ENCODE measurements around the gene MTA3.
"Not testable (repeated sequence)": the region's sequence is repeated elsewhere in the genome, so short reads cannot be mapped to it uniquely, and the experiment has no call there.

The MTA3 gene

GRCh38 chr2:42614838-42615237 is 46.4 kb downstream of the MTA3 start:
- DNase-seq: no peak

- no peak for DNase-seq
These were observed 49.7 kb downstream of the MTA3 start for GRCh38 chr2:42618116-42618515.

- DNase-seq: no peak
These were observed 50.5 kb downstream of the MTA3 start for GRCh38 chr2:42618972-42619371.

- DNase-seq: not testable (repeated sequence)
These were observed 53.2 kb downstream of the MTA3 start for GRCh38 chr2:42621626-42622025.

GRCh38 chr2:42622943-42623676 is 54.7 kb downstream of the MTA3 start:
- DNase-seq: no peak

- no peak for DNase-seq
These were observed 55.6 kb downstream of the MTA3 start for GRCh38 chr2:42624047-42624446.

GRCh38 chr2:42628024-42628423 is 59.6 kb downstream of the MTA3 start:
- DNase-seq: not testable (repeated sequence)

GRCh38 chr2:42636934-42637333 is 68.5 kb downstream of the MTA3 start:
- no peak for DNase-seq

- DNase-seq: no peak
These were observed 69.8 kb downstream of the MTA3 start for GRCh38 chr2:42638080-42638784.

- no peak for DNase-seq
These were observed 71.1 kb downstream of the MTA3 start for GRCh38 chr2:42639340-42640077.

GRCh38 chr2:42640261-42640660 is 71.8 kb downstream of the MTA3 start:
- no peak for DNase-seq

GRCh38 chr2:42642371-42642770 is 73.9 kb downstream of the MTA3 start:
- DNase-seq: not testable (repeated sequence)

GRCh38 chr2:42645551-42645950 is 77.1 kb downstream of the MTA3 start:
- DNase-seq: no peak

- no peak for DNase-seq
These were observed 80.4 kb downstream of the MTA3 start for GRCh38 chr2:42648796-42649195.

GRCh38 chr2:42651057-42651456 is 82.6 kb downstream of the MTA3 start:
- DNase-seq: no peak

GRCh38 chr2:42652086-42652485 is 83.7 kb downstream of the MTA3 start:
- DNase-seq: no peak

- DNase-seq: no peak
These were observed 84.6 kb downstream of the MTA3 start for GRCh38 chr2:42653039-42653438.

GRCh38 chr2:42653908-42654445 is 85.5 kb downstream of the MTA3 start:
- DNase-seq: no peak

- no peak for DNase-seq
These were observed 89.9 kb downstream of the MTA3 start for GRCh38 chr2:42658306-42658705.

- peak in 1 of 2 donors; percentile 12 for DNase-seq
These were observed 91.2 kb downstream of the MTA3 start for GRCh38 chr2:42659609-42660008.

GRCh38 chr2:42663106-42663780 is 94.8 kb downstream of the MTA3 start:
- peak; percentile 45 to 76 for DNase-seq

GRCh38 chr2:42663828-42664227 is 95.4 kb downstream of the MTA3 start:
- no peak for DNase-seq
